ENCODE data around the gene STK24. TPM values are rescaled to one million over a fixed set of nuclear protein-coding genes. Genes with fewer than 3 reads are reported as not detected.
A peak's percentile ranks its signal among the peaks of the same experiment; 100 is the strongest.

STK24 gene
- total RNA-seq, 1 donor = 56.6 TPM

GRCh38 chr13:98397221-98397620 lies 179.7 kb downstream of the STK24 start:
- TF ChIP-seq, protein P1, sequence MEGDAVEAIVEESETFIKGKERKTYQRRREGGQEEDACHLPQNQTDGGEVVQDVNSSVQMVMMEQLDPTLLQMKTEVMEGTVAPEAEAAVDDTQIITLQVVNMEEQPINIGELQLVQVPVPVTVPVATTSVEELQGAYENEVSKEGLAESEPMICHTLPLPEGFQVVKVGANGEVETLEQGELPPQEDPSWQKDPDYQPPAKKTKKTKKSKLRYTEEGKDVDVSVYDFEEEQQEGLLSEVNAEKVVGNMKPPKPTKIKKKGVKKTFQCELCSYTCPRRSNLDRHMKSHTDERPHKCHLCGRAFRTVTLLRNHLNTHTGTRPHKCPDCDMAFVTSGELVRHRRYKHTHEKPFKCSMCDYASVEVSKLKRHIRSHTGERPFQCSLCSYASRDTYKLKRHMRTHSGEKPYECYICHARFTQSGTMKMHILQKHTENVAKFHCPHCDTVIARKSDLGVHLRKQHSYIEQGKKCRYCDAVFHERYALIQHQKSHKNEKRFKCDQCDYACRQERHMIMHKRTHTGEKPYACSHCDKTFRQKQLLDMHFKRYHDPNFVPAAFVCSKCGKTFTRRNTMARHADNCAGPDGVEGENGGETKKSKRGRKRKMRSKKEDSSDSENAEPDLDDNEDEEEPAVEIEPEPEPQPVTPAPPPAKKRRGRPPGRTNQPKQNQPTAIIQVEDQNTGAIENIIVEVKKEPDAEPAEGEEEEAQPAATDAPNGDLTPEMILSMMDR (IDR thresholded peaks at IDR 0.05; ENCODE audit: insufficient read depth, low read depth, low read length) = peak; percentile 39
- H3K4me3 ChIP-seq (ENCODE audit: low read depth, low read length) = no peak overlapping the region
- DNase-seq (ENCODE audit: low read depth) = peak; percentile 30

DNA sequence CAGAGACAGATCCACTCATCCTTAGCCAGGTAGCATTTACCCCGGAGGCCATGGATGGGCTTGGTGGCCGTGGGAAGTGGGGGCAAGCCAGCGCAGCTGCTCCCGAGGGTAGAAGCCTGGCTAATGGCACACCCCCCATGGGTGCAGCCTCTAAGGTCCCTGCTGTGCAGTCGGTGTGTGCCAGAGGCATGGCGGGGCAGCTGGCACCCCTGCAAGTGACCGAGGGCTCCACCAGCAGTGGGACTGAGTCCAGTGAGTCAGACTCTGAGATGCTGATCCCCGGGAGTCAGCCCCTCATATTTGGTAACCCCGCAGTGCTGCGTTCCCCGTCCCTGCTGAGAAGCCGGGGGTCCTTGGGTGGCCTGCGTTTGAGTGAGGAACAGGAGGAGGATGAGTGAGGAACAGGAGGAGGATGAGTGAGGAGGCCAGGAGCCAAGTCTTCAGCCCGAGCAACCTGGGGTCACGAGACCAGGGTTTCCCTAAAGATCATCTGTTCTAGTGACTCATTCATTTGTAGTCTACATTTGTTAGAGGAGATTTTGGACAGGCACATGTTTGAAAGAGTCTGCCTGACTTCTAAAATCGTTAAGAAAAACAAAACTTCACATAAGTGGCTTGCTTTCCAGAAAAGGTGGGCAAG lies 180.7 kb downstream of the STK24 start:
- DNase-seq (ENCODE audit: low read depth) = peak; percentile 19
- TF ChIP-seq, protein P1 (IDR thresholded peaks at IDR 0.05; ENCODE audit: insufficient read depth, low read depth, low read length) = no peak

More for the DNA sequence above, 180.7 kb downstream of the STK24 start:
- H3K4me3 ChIP-seq (ENCODE audit: low read depth, low read length) = no peak overlapping the region

Other genes with a start within 250 kb of the STK24 start
- not detected in 2 replicates for gene SLC15A1, start 175.6 kb upstream of the STK24 start, total RNA-seq

Data from fibroblast of villous mesenchyme (primary cell).